Measurements from ENCODE around the gene ROBO1.

DNA sequence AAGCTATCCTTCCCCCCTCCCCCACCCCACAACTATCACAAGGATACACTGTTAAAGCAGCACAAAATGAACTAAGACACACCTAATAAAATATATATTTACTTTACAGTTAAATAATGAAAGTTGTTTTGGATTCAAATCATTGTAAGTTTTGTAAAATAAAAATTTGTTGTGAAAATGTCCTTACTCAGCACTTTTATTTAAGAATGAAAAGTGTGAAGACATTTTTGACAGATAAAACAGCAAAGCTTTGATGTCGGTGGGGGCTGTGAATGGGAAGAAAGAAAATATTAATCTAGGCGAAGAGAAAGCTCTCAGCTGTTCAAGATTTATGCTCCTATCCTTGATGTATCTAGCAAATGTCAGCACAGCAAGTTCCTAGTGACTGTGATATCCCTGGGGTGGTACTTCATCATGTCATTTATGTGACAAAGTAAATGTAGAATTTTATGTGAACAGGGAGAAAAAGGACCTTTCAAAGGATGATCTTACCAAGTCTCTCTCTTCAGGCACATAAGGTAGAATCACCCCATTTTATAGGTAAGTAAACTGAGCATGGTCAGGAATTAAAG, 216.4 kb downstream of the ROBO1 start:
- TF ChIP-seq, protein P1, sequence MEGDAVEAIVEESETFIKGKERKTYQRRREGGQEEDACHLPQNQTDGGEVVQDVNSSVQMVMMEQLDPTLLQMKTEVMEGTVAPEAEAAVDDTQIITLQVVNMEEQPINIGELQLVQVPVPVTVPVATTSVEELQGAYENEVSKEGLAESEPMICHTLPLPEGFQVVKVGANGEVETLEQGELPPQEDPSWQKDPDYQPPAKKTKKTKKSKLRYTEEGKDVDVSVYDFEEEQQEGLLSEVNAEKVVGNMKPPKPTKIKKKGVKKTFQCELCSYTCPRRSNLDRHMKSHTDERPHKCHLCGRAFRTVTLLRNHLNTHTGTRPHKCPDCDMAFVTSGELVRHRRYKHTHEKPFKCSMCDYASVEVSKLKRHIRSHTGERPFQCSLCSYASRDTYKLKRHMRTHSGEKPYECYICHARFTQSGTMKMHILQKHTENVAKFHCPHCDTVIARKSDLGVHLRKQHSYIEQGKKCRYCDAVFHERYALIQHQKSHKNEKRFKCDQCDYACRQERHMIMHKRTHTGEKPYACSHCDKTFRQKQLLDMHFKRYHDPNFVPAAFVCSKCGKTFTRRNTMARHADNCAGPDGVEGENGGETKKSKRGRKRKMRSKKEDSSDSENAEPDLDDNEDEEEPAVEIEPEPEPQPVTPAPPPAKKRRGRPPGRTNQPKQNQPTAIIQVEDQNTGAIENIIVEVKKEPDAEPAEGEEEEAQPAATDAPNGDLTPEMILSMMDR (IDR thresholded peaks at IDR 0.05), result no peak
- no peak for TF ChIP-seq POLR2AphosphoS5 (IDR thresholded peaks at IDR 0.05; ENCODE audit: insufficient read depth in 1 of 2, low read depth in 1 of 2)
- no peak for TF ChIP-seq POLR2A (IDR thresholded peaks at IDR 0.05)

Data from vagina (tissue), 2 donors.